ENCODE measurements around the gene DAAM2. TPM values are rescaled to one million over a fixed set of nuclear protein-coding genes. Genes with fewer than 3 reads are reported as not detected.
A peak's percentile ranks its signal among the peaks of the same experiment; 100 is the strongest.

Gene DAAM2
- total RNA-seq, 6 experiments from 2014 or later = 1.6 to 9.8 (median 4.7) TPM

DNA sequence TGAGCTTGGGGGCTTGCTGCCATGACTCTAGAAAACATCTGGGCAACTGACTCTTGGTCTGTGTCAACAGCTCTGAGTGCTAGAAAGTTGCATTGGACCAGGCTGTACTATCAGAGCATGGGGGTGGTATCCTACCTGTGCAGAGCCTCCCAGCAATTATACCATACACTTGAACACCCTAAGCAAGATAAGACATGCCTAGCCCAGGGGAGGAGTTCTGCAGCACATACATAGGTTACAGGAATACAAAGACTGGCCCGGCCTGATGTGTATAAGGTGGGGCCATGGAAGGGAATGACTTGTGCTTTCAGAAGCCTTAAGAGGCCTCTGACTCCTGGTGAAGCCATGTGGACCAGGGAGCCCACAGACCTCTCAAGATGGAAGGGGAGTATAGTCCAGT is 153.4 kb downstream of the DAAM2 start:
- Histone ChIP-seq H3K4me3 (no peak overlapping the region), H3K36me3 (no peaks in the 10 kb centered on the region), H3K27me3 (no peaks in the 10 kb centered on the region), H3K9me3 (no peaks in the 10 kb centered on the region), H3K27ac (no peak overlapping the region), H3K4me1 (peaks cover 0 to 26% (median 3%) of the 10 kb centered on the region in 4 donors)
- no peak for ATAC-seq
- WGBS (ENCODE audit: insufficient coverage, low coverage, low lambda C conversion rate, missing lambda C conversion rate) = no CpG with 5 or more reads among the region's 1 CpG
- no peak for DNase-seq
- TF ChIP-seq POLR2A (IDR thresholded peaks at IDR 0.05) = no peak
- TF ChIP-seq, protein P1, sequence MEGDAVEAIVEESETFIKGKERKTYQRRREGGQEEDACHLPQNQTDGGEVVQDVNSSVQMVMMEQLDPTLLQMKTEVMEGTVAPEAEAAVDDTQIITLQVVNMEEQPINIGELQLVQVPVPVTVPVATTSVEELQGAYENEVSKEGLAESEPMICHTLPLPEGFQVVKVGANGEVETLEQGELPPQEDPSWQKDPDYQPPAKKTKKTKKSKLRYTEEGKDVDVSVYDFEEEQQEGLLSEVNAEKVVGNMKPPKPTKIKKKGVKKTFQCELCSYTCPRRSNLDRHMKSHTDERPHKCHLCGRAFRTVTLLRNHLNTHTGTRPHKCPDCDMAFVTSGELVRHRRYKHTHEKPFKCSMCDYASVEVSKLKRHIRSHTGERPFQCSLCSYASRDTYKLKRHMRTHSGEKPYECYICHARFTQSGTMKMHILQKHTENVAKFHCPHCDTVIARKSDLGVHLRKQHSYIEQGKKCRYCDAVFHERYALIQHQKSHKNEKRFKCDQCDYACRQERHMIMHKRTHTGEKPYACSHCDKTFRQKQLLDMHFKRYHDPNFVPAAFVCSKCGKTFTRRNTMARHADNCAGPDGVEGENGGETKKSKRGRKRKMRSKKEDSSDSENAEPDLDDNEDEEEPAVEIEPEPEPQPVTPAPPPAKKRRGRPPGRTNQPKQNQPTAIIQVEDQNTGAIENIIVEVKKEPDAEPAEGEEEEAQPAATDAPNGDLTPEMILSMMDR (IDR thresholded peaks at IDR 0.05) = no peak
- intact Hi-C loops (cut with DNase I) = no loop called here

DNA sequence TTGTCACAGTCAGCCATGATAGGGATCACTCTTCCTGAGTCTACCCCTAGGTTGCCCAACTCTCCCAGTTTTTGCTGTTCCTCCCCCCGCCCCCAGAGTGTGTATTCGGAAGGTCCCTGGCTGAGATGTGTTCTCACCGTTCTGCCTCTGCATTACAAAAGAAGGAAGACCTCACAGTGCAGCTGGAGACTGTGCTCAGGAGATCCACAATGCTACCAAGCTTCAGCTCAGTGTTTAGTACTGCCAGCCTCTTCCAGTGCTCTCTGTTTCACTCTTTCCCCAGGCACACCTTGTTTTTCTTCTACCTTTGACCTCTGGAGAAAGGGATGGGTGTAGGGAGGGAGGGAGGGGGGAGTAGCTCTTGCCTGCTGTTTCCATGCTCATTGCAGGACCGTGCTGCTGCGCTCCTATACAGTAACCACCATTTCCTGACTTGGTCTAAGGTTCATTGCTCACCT is 155.5 kb downstream of the DAAM2 start:
- no peak for TF ChIP-seq POLR2A (IDR thresholded peaks at IDR 0.05)
- TF ChIP-seq, protein P1 (IDR thresholded peaks at IDR 0.05) = no peak
- intact Hi-C loops (cut with DNase I) = no loop called here

DNA sequence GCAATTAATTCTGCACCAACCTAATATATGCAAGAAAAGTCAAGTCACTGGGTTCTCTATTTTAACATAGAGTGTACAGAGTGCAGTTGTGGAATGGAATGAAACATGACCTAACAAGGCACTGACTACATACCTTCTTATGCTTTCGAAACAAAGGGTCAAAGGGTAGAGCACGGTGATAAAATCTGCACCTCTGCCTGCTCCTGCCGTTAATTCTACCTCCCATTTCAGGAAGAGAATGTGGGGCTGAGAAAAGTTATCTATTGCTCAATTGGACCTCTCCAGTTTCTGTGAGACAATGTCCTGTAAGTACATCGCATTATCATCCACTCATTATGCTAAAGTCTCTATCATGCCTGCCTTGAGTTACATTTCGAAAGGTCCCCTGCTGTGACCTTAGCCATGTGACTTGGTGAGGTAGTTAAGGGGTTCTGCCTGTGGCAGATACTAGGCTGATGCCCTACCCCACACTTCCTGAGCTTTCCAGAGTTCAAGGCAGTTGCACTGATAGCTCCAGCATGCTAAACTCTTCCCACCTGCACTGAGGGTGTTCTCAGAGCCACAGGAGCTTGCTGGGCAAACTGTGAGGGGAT is 156.1 kb downstream of the DAAM2 start:
- WGBS (ENCODE audit: insufficient coverage, low coverage, low lambda C conversion rate, missing lambda C conversion rate) = 31% methylated on average over 5 of the region's 5 CpGs
- Histone ChIP-seq H3K27ac (peak overlapping the region in 2 of 3 donors; percentile 46 to 58), H3K4me1 (peaks cover 0 to 34% (median 3%) of the 10 kb centered on the region in 4 donors), H3K36me3 (no peaks in the 10 kb centered on the region), H3K9me3 (no peaks in the 10 kb centered on the region), H3K4me3 (no peak overlapping the region), H3K27me3 (no peaks in the 10 kb centered on the region)
- peak; percentile 87 to 95 (median 92) for ATAC-seq
- DNase-seq = peak in 1 of 3 donors; percentile 51
- TF ChIP-seq, protein P1 (IDR thresholded peaks at IDR 0.05) = no peak
- no peak for TF ChIP-seq POLR2A (IDR thresholded peaks at IDR 0.05)
- intact Hi-C loops (cut with DNase I) = no loop called here

More for the DNA sequence above, 155.5 kb downstream of the DAAM2 start:
- Histone ChIP-seq H3K27ac (peak overlapping the region in 1 of 3 donors; percentile 58), H3K4me3 (no peak overlapping the region), H3K27me3 (no peaks in the 10 kb centered on the region), H3K9me3 (no peaks in the 10 kb centered on the region), H3K4me1 (peaks cover 0 to 40% (median 3%) of the 10 kb centered on the region in 4 donors), H3K36me3 (no peaks in the 10 kb centered on the region)
- ATAC-seq (peak; percentile 11 to 56 (median 49)), DNase-seq (no peak)
- 39% methylated on average over 4 of the region's 5 CpGs for WGBS (ENCODE audit: insufficient coverage, low coverage, low lambda C conversion rate, missing lambda C conversion rate)

DNA sequence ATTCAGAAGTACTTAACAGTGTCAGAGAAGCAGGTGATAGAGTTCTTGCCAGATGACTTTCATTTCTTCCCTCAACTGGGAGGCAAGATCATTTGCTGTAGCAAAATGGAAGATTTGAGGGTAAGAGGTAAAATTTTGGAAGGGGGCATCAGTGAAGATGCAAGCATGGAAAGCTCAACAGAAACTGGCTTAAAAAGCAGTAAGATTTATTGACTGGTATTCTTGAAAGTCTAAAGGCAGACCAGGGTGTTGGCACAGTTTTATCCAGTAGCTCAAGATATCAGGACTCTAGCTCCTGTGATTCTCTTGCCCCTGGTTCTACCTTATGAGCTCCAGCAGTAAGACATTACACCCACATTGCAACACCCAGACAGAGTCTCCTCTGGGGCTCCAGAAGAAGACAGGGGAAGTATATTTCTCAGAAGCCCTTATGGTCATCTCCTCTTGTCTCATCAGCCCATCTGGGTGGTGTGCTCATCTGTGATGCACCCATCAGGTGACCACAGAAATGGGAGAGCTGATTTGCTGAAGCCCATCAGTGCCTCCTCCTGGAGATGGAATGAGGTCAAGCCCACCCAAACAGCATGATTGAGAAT is 158.0 kb downstream of the DAAM2 start:
- Histone ChIP-seq H3K4me3 (no peak overlapping the region), H3K27me3 (no peaks in the 10 kb centered on the region), H3K9me3 (no peaks in the 10 kb centered on the region), H3K27ac (no peak overlapping the region), H3K36me3 (no peaks in the 10 kb centered on the region), H3K4me1 (peaks cover 0 to 32% (median 3%) of the 10 kb centered on the region in 4 donors)
- no peak for DNase-seq
- no peak for ATAC-seq
- no peak for TF ChIP-seq POLR2A (IDR thresholded peaks at IDR 0.05)
- TF ChIP-seq, protein P1 (IDR thresholded peaks at IDR 0.05) = no peak
- intact Hi-C loops (cut with DNase I) = no loop called here

Data from right lobe of liver (tissue), 6 donors.